GM19035 (cell line): ENCODE results near the gene PTGES2.

ENCODE experiments used
- ATAC-seq: cut with Tn5 transposase; IDR thresholded peaks from one replicate; pipeline ENCODE4 v1.9.1; 2021; ENCODE audit not compliant: unreplicated experiment

The PTGES2 gene

DNA sequence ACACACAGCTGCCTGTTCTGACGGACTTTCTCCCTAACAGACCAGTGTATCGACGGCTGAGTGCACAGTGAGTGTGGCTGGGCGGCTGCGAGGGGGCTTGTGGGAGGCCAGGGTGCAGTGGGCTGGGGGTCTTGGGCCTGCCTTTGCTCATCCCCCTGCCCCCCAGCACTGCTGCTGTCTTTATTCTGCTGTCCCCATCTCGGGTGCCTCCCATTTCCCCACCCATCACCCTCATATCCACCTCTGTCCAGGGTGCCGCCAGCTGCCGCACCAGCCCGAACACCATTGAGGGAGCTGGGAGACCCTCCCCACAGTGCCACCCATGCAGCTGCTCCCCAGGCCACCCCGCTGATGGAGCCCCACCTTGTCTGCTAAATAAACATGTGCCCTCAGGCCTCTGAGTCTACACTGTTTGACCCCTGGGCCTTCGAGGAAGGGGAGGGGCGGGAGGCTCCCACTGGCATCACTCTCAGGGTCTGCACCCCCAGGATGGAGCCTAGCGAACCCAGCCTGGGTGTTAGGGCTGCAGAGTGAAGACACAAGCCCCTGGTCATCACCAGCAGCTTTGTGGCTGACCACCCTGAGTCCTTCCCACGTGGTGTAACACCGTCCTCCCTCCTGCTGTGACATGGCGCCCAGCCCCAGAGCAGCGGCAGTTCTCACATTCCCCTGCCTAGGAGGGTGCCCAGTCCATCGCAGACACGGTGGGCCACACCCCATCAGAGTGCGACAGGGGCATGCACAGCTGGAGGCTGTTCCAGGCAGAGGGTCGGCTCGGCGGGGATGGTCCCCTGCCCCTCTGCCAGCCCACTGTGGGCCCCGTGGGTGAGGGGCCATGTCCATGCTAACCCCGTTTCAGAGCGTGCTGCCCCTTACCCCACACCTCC lies 25.8 kb upstream of the PTGES2 start:
- ATAC-seq, result no peak

DNA sequence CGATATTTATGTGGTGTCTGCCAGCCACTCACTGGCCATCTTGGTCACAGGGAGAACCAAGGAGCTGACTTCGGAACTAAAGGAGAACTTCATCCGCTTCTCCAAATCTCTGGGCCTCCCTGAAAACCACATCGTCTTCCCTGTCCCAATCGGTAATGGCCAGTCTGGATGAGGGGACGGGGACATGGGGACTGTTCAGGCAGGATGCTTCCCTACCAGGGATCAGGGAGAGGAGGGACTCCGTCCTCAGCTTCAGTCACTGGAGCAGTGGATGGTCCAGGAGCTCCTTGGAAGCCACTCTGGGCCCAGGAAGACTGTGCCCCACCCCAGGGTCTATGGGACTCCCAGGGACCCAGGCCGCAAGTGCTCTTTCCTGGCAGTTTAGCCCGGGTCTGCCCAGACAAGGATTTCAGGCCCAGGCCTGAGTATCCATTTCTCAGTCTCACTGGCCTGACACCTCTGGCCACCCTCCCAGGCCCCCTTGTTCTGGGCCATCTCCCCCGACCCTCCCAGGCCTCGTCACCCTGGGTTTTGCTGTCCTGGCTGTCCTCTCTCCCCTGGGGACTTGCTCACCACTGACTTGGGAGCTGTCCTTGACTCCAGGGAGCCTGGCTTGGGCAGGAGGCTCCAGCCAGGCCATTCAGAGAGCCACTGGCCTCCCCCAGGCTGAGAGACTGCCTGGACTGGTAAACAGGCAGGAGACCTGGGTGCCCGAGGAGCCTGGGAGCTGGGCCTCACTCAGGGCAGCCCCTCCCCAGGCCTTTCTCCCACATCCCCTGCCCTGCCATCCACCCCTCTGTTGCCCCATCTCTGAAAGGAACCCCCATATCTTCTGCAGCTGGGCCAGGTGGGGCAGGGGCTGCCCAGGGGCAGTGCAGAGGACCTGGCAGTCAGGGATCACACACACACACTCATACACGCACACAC lies 24.9 kb upstream of the PTGES2 start:
- no peak for ATAC-seq

DNA sequence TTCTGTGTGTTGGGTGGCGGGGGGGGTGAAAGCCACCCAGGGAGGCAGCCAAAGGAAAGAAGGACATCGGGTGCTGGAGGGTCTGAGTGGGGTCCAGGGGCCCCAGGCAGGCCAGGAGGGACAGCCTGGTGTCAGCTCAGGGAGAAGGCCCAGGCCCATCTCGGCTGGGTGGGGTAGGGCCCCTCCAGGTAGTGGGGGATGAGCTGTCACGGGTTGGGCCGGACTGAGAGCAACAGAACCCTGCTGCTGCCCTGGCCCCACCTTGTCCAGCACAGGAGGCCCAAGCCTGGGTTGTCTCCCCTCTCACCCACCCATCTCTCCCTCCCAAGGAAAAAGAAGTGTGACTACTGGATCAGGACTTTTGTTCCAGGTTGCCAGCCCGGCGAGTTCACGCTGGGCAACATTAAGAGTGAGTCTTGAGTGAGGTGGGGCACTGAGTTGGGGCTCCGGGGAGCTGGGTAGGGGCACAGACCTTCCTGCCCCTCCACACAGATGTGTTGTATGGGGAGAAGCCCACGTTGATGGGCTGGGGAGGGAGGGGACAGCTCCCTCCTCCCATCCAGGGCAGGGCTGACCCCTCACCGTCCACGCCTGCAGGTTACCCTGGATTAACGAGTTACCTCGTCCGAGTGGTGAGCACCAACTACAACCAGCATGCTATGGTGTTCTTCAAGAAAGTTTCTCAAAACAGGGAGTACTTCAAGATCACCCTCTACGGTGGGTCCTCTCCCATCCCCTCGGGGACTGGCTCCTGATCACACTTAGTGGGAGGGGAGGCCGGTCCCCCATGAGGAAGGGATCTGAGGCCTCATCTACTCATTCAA lies 24.0 kb upstream of the PTGES2 start:
- no peak for ATAC-seq

DNA sequence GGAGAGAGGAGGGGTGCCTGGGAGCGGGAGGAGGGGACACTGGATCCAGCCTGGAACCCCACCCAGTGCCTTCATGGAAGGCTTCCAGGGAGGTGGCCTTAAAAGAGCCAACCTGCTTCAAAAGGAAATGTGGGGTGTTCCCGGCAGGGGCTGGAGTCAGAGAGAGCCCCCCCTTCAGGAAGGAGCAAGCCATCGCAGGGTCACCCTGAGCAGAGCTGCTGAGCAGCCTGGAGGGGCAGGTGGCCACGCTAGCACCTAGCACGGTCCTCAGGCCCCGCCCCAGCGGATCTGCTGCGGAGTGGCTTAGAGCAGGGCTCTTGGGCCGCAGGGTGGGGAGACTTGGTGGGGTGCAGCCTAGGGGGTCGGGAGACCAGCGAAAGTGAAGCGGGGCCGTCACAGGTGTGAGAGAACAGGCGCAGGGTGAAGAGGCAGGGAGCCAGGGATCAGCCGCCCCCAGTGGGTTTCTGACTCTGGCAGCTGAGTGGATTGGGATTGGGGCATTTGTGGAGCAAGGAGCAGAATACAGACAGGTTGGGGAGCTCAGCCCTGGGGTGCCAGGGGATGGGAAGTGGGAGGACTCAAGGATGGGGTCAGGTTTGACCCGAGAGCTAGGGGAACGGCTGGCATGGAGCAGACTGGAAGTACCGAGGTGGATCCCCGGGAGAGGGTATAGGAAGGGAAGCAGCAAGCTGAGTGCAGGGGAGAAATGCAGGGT lies 23.2 kb upstream of the PTGES2 start:
- no peak for ATAC-seq

DNA sequence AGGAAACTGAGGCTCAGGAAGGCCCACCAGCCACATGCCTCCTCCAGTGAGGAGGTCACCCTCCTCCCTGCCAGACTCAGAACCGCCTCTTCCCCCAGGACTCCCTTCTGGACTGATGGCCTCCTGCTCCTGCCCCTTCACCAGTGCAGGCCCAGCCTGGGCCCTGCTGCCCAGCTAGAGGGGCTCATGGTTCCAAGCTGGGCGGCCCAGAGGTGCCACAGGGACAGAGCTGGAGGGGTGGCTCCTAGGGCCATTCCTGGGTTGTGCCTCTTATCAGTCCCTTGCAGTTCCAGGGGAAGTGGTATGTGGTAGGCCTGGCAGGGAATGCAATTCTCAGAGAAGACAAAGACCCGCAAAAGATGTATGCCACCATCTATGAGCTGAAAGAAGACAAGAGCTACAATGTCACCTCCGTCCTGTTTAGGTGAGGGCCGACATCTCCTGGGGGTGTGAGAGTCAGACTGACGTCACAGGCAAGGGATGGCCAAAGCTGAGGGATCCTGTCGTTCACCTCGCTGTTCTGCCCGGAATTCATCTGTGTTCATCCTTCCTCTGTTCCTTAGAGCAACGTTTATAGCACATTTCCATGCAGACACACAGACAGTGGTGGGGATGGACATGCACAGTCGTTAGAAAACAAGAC lies 22.5 kb upstream of the PTGES2 start:
- no peak for ATAC-seq

DNA sequence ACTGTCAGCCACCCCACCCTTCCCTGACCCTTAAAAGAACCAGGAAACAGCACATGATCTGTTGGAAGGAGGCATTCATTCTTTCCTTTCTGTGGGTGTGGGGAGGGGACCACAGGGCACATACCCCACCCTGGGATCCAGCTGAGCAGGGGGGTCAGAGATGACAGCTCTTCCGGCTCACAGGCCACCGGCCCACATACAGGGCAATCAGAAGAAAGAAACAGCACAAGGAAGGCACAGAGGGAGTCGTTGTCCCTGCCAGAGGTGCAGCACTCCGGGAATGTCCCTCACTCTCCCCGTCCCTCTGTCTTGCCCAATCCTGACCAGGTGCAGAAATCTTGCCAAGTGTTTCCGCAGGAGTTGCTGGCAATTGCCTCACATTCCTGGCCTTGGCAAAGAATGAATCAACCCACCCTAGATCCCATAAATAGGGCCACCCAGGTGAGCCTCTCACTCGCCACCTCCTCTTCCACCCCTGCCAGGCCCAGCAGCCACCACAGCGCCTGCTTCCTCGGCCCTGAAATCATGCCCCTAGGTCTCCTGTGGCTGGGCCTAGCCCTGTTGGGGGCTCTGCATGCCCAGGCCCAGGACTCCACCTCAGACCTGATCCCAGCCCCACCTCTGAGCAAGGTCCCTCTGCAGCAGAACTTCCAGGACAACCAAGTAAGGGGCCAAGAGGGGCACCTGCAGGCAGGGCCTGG lies 21.6 kb upstream of the PTGES2 start, which contains the start of gene LCN2:
TSS of gene LCN2 (plus strand) at position 453 of the 701 bp plus-strand sequence. CDS start at position 526, 73 bp downstream.
- no peak for ATAC-seq

DNA sequence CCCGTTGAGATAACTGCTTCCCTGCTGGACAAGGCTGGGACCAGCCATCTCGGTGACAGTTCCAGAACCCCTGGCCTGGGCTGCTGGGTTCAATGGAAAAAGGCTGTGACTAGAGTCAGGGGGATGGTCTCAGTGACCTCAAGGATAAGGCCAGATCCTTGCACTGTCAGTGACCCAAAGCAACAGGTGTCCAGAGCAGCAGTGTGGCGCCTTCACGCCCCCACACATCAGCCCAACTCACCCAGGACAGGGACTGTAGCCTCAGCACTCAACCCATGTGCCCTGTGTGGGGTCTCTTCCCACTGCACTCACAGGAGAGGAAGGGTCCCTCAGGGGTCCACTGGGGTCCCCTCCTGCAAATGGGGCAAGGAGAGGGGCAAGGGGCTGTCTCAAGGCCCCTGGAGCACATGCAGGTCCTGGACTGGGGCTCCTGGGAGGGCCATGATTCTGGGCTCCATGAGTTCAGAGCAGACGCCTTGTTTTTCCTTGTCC lies 21.0 kb upstream of the PTGES2 start:
- ATAC-seq, result no peak

DNA sequence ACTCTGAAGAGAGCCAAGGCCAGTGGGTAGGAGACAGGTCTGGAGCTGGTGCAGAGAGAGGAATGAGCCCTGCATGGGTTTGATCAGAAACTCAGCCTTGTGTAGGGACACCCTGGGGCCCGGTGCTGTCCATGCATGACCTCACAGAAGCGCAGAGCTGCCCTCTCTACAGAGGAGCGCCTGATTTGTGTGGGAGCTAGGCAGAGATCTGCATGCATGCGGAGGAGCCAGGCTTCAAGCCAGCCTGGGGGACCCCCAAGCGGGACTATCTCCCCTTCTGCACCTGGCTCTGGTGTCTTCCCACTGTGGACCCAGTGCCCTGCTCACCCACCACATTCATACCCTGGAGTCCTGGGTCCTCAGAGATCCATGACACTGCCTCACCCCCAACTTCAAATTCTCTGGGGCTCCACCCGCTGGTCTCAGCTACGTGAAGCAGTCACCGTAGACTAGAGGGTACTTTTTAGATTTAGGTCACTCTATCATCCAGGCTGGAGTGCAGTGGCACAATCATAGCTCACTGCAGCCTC lies 19.1 kb upstream of the PTGES2 start:
- ATAC-seq, result no peak

DNA sequence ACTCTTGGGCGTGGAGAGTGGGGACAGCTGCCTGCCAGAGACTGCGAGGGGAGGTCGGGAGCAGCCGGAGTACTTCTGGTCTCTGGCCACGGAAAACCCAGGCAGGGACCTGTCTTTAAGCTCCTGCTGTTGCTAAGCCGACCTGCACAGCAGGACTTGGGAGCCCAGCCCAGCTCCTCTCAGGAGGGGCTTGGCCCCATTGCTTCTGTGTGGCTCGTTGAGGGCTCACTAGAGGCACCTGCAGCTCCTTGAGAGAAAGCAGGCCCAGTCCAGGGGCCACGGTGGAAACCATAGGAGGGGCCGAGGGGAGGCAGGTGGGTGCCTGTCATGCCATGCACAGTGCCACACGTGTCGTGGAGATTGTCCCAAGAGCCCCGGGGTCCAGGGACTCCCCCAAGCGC lies 18.4 kb upstream of the PTGES2 start:
- ATAC-seq, result no peak

DNA sequence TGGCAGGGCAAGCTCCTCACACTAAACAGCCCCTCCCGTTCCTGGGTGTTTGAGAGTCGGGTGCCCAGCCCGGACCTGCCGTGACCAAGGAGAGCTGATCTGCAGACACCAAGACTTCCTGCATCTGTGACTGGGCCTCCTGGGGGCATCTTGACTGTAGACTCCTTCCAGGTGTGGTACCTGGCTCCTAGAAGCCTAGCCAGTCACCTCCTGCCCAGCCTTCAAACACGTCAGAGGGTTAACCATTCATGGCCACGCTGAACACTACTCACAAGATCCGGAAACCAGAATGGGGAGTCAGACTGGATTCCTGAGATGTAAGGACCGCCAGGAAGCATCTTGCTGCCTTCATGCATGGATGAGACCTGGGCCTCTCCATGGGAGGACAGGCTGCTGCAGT lies 18.0 kb upstream of the PTGES2 start:
- ATAC-seq, result no peak

DNA sequence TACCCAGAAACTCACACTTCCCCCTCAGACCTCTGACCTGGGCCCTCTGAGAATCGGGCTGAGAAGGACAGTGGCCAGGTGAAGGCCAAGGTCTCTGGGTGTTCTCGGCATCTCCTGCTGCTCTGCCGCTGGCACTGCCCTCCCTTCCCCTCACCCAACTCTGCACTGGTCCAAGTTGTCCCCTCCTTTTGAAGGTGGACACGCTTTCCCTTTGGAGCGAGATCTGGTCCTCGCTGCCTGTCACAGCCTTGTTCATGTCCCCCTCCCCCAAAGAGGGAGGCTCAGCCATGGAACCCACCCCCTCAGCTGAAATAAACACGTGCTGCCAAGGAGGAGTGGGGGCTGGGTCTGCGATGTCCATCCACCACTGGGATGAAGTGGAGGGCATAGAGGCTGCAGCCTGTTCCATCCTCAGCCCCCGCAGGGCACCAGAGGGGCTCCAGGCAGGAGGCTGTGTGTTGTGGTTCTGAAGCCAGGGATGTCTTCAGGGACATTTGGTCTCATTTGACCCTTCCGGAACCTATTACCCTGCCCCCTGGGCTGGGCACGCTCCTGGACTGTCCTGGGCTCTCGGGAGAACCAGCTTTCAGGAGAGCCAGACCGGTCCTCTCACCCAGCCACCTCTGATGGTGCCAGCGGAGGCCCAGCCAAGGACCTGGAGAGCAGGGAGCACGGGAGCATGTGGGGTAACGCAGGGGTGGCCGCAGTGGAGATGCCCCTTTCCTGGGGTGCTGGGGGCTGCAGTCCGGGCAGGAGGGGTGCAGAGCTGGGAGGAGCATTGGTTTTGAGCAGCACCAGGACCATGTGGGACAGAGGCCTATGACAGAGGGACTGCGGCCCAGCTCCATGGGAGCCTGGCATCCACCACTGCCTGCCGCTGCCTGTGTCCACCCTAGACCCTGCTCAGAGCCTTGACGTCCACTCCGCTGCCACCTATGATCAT lies 17.0 kb upstream of the PTGES2 start:
- no peak for ATAC-seq

DNA sequence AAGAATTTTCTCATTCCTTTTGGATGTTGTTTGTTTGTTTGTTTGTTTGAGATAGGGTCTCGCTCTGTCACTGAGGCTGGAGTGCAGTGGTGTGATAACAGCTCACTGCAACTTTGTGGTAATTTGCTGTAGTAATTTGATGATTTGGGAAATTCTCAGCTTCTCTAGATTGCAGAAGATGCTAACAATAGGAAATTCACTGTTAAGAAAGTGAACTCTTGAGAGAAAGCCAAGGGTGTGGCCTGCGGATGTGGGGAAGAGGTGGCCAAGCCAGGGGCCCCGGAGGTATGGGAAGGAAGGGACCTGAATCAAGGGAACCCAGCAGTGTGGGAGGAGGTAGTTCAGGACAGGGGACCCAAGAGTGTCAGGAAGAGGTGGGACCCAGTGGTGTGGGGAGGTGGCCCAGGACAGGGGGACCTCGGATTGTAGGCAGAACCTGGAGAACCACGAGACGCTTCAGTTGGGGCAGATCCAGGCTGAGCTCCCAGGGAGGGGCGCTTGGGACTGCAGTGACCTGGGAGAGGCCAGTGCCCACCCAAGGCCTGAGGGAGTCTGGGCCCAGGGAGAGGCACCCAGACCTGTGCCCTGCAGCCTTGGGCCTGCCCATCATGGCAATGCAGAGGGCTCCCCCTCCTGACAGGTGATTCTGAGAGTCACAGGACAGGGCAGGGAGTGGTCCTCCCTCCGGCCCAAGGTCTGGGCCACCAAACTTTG lies 16.2 kb upstream of the PTGES2 start:
- no peak for ATAC-seq

DNA sequence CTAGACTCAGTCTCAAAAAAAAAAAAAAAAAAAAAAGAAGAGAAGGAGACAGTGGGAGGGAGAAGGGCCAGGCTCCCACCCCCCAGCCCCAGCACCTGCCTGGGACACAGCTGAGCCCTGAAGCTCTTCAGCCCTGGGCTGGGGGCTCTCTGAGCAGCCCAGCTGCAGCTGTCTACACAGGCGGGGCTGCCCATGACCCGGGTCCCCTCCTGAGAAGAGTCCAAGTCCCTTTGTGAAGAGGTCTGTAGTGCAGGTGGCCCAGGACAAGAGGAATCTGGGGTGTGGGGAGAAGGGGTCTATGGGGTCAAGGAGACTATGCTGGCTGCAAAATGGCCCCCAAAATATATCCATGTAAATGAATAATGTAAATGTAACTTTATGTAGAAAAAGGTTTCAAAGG lies 15.1 kb upstream of the PTGES2 start:
- ATAC-seq, result no peak

DNA sequence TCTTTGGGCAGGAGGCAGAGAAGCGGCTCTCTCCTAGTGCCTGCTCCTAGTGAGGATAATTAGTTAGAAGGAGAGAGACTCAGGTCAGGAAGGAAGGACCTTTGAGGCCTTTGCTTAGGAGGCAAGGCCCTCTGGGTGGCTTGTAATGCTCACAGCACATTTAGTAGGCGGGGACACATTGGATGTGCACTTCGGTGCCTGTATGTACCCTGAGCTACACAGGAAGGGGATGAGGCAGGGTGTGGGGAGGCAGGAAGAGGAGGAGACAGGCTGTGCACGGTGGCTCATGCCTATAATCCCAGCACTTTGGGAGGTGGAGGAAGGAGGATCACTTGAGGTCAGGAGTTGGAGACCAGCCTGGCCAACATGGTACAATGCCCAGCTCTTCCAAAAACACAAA lies 14.5 kb upstream of the PTGES2 start:
- ATAC-seq, result no peak

DNA sequence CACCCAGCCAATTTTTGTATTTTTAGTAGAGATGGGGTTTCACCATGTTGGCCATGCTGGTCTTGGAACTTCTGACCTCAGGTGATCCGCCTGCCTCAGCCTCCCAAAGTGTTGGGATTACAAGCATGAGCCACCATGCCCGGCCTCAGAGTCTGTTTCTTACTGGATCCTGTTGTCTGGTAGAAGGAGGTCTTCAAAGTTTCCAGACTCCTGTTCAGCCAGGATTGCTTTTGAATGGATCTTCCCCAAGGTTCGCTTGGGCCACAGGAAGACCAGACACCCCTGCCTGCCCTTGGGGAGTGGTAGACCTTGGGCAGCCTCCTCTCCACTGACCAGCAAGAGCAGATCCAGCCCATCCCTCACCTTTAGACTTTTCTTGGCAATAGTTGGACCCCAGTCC lies 14.1 kb upstream of the PTGES2 start:
- ATAC-seq, result no peak

DNA sequence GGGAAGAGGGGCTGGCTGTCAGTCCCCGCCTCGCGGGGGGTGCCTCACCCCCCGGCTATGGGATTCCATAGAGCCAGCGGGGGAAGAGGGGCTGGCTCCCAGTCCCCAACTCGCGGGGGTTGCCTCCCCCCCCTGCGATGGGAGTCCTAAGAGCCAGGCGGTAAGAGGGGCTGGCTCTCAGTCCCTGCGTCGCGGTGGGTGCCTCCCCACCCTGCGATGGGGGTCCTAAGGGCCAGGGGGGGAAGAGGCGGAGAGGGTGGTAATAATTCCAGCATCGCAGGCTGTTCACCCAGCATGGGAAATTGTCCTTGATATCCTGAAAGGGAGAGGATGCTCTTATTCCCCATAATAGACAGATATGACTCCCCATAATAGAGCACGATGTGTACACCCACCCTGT lies 12.1 kb upstream of the PTGES2 start:
- ATAC-seq, result no peak

DNA sequence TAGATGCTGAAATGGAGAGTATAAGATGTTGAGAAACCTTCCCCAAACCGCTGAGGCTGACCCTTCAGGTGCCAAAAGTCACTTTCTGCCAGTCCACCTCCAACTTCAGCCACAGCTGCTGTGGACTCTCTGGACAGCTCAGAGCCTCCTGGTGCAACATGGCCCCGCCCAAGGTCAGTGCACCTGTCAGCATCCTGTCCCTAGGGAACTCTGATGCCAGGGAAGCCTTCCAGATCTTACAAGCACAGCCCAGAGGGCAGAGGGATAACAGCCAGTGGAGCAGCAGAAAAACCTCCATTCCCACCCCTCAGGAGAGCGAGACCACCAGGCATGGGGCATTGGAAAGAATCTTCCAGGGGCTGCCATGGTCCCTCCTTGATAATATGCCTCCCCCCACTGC lies 10.5 kb upstream of the PTGES2 start:
- ATAC-seq, result no peak
